Measurements from ENCODE around the gene LRRC9. TPM values are rescaled to one million over a fixed set of nuclear protein-coding genes. Genes with fewer than 3 reads are reported as not detected.

LRRC9 gene
- total and polyA plus RNA-seq, 2 experiments from 2014 or later: 2.2 to 3.1 TPM

- Histone ChIP-seq H3K4me3 (peak overlapping the region; percentile 73), H3K27me3 (ENCODE audit: insufficient read depth) (no peaks in the 10 kb centered on the region), H3F3A (replicated peaks; ENCODE audit: low read depth) (0 out of 2 replicates have a peak, but pooled peaks cover 6% of the 10 kb centered on the region), H3K4me1 (ENCODE audit: insufficient read depth) (peaks cover 26% of the 10 kb centered on the region), H2AFZ (peak overlapping the region; percentile 83; the same call in 1 of the 2 replicates), H3K36me3 (ENCODE audit: insufficient read depth) (no peaks in the 10 kb centered on the region), H4K20me1 (replicated peaks; ENCODE audit: insufficient read depth) (0 out of 2 replicates have a peak, but pooled peaks cover 5% of the 10 kb centered on the region), H3K4me2 (peak overlapping the region; percentile 81), H3K27ac (ENCODE audit: low read depth) (peak overlapping the region; percentile 94), H3K9me2 (ENCODE audit: insufficient read depth) (no peaks in the 10 kb centered on the region), H3K79me2 (replicated peaks; ENCODE audit: insufficient read depth) (peaks cover 50% of the 10 kb centered on the region)
- TF ChIP-seq, protein P1, sequence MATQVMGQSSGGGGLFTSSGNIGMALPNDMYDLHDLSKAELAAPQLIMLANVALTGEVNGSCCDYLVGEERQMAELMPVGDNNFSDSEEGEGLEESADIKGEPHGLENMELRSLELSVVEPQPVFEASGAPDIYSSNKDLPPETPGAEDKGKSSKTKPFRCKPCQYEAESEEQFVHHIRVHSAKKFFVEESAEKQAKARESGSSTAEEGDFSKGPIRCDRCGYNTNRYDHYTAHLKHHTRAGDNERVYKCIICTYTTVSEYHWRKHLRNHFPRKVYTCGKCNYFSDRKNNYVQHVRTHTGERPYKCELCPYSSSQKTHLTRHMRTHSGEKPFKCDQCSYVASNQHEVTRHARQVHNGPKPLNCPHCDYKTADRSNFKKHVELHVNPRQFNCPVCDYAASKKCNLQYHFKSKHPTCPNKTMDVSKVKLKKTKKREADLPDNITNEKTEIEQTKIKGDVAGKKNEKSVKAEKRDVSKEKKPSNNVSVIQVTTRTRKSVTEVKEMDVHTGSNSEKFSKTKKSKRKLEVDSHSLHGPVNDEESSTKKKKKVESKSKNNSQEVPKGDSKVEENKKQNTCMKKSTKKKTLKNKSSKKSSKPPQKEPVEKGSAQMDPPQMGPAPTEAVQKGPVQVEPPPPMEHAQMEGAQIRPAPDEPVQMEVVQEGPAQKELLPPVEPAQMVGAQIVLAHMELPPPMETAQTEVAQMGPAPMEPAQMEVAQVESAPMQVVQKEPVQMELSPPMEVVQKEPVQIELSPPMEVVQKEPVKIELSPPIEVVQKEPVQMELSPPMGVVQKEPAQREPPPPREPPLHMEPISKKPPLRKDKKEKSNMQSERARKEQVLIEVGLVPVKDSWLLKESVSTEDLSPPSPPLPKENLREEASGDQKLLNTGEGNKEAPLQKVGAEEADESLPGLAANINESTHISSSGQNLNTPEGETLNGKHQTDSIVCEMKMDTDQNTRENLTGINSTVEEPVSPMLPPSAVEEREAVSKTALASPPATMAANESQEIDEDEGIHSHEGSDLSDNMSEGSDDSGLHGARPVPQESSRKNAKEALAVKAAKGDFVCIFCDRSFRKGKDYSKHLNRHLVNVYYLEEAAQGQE (IDR thresholded peaks at IDR 0.05; ENCODE audit: unreplicated experiment): no peak
- no peak for TF ChIP-seq ZNF331 (CRISPR knock-in tag; IDR thresholded peaks at IDR 0.05; ENCODE audit: low read depth)
- TF ChIP-seq EZH2 (IDR thresholded peaks at IDR 0.05; ENCODE audit: low read depth, unreplicated experiment): no peak
- TF ChIP-seq NANOG (IDR thresholded peaks at IDR 0.05; ENCODE audit: borderline replicate concordance): no peak
- no peak for TF ChIP-seq ZNF114 (CRISPR knock-in tag; IDR thresholded peaks at IDR 0.05)
- no peak for TF ChIP-seq POLR2AphosphoS5 (IDR thresholded peaks at IDR 0.05; ENCODE audit: low read depth)
- TF ChIP-seq, protein P2, sequence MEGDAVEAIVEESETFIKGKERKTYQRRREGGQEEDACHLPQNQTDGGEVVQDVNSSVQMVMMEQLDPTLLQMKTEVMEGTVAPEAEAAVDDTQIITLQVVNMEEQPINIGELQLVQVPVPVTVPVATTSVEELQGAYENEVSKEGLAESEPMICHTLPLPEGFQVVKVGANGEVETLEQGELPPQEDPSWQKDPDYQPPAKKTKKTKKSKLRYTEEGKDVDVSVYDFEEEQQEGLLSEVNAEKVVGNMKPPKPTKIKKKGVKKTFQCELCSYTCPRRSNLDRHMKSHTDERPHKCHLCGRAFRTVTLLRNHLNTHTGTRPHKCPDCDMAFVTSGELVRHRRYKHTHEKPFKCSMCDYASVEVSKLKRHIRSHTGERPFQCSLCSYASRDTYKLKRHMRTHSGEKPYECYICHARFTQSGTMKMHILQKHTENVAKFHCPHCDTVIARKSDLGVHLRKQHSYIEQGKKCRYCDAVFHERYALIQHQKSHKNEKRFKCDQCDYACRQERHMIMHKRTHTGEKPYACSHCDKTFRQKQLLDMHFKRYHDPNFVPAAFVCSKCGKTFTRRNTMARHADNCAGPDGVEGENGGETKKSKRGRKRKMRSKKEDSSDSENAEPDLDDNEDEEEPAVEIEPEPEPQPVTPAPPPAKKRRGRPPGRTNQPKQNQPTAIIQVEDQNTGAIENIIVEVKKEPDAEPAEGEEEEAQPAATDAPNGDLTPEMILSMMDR (conservative IDR thresholded peaks at IDR 0.05; ENCODE audit: low read depth in 2 of 2): no peak
- no peak for TF ChIP-seq ZNF462 (CRISPR knock-in tag; IDR thresholded peaks at IDR 0.05)
- TF ChIP-seq, protein P3, sequence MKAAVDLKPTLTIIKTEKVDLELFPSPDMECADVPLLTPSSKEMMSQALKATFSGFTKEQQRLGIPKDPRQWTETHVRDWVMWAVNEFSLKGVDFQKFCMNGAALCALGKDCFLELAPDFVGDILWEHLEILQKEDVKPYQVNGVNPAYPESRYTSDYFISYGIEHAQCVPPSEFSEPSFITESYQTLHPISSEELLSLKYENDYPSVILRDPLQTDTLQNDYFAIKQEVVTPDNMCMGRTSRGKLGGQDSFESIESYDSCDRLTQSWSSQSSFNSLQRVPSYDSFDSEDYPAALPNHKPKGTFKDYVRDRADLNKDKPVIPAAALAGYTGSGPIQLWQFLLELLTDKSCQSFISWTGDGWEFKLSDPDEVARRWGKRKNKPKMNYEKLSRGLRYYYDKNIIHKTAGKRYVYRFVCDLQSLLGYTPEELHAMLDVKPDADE (IDR thresholded peaks at IDR 0.05): no peak
- no peak for TF ChIP-seq CREB1 (CRISPR knock-in tag; IDR thresholded peaks at IDR 0.05; ENCODE audit: low read depth)
- no peak for TF ChIP-seq STAT1 (IDR thresholded peaks at IDR 0.05; ENCODE audit: unreplicated experiment)
- TF ChIP-seq JUNB (IDR thresholded peaks at IDR 0.05; ENCODE audit: unreplicated experiment): no peak
- TF ChIP-seq EZH2phosphoT487 (IDR thresholded peaks at IDR 0.05; ENCODE audit: unreplicated experiment): no peak
- H3K4me3 Mint-ChIP-seq: peak overlapping the region; percentile 92
- peak; percentile 11 for DNase-seq (ENCODE audit: low spot score)
- H3K27ac Mint-ChIP-seq: peak overlapping the region; percentile 80
- no peak for ATAC-seq
- peaks cover 8% of the 10 kb centered on the region; the same call in 2 of the 3 replicates for H3K36me3 Mint-ChIP-seq (ENCODE audit: low read depth)
- peaks cover 31% of the 10 kb centered on the region for H3K4me1 Mint-ChIP-seq
- H3K9me3 Mint-ChIP-seq: no peaks in the 10 kb centered on the region
- H3K27me3 Mint-ChIP-seq (ENCODE audit: insufficient read depth, low read depth, poor library complexity): peaks cover 2% of the 10 kb centered on the region
Measured at GRCh38 chr14:60092526-60092920, 172.6 kb downstream of the LRRC9 start.
